ENCODE results near the gene GPR45.
"Not testable (repeated sequence)": the region's sequence is repeated elsewhere in the genome, so short reads cannot be mapped to it uniquely, and the experiment has no call there.

The GPR45 gene

DNA sequence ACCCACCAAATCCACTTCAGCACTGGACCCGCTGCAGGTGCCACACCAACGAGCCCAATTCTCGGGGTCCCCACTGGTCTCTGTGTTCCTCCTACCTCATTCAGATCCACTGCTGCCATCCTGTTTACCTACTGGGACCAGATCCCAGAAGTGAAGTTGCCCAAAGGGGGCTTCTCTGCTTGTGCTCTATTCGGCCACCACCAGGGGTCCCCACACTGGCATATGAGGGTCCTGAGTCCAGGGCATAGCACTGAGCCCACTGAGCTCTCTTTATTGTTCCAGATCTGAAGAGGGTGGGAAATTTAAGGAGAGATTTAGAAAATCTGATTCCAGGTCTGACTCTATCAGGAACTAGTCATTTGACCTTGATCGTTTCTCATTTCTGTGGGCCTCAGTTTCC is 2.4 kb downstream of the GPR45 start:
- no peak for DNase-seq
- no peak for TF ChIP-seq GATA1 (IDR thresholded peaks at IDR 0.05; ENCODE audit: low read depth, low read length)
- TF ChIP-seq POLR2A (IDR thresholded peaks at IDR 0.05; ENCODE audit: low read length) = no peak

DNA sequence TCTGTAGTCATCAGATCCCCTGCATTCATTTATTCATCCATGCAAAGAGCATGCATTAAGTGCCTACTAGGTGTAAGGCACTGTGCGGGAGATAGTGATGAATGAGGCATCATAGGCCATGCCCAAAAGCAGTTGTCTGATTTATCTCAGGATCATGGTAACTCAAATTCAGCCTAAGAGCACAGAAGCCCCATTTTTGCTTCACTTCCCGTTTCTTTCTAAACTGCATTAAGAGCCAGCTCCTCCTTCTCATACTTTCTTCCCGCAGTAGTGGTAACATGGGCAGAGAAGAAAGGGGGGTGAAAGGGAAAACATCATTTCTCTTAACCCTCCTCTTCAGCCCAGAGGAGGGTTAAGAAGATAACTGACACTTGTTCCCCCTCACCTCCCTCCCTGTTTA is 2.9 kb downstream of the GPR45 start:
- no peak for TF ChIP-seq POLR2A (IDR thresholded peaks at IDR 0.05; ENCODE audit: low read length)
- TF ChIP-seq GATA1 (IDR thresholded peaks at IDR 0.05; ENCODE audit: low read depth, low read length) = no peak
- no peak for DNase-seq

DNA sequence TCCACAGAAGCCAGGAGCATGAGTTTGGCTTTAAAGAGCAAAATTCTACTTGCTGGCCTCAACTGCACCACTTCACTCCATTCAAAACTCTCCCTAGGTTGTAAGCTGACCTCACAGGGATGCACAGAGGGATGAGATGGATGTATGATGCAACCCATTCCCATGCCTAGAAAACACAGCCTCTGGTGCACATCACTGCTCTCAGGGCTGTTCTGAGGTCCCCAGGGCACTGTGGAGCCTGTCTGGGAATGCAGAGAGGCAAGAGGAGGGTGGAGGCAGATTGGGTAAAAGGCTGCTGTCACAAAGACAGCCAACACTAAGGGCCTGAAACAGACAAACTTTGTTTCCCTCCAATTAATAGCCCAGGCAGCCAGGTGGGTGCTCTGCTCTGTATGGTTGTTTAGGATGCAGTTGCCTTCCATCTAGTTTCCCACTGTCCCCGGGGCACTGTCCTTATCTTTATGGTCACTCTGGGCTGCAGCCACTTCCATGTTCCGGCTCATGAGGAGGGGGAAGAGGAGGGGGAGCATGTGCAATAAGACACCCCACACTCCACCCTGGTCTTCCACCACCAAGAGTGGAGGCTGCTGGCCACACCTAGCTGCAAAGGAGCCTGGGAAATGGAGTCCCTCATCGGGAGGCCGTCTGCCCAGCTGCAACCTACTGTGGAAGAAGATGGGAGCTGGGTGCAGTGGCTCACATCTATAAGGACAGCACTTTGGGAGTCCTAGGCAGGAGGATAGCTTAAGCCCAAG is 7.0 kb downstream of the GPR45 start:
- DNase-seq = no peak
- no peak for TF ChIP-seq GATA1 (IDR thresholded peaks at IDR 0.05; ENCODE audit: low read depth, low read length)
- TF ChIP-seq POLR2A (IDR thresholded peaks at IDR 0.05; ENCODE audit: low read length) = no peak

DNA sequence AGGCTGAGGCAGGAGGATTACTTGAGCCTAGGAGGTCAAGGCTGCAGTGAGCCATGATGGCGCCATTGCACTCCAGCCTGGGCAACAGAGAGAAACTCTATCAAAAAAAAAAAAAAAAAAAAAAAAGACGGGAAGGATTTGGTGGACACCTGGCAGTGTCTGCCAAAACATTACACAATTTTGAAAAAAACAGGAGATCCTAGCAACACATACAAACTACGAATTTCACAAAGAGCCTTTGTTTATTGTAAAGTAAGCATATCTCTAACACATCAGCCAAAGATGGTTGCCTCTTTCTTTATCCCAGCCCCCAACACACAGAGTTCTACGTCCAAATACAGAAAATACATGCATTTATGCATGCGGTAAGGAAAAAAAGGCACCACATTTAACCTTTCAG is 7.6 kb downstream of the GPR45 start:
- DNase-seq = no peak
- TF ChIP-seq POLR2A (IDR thresholded peaks at IDR 0.05; ENCODE audit: low read length) (no peak), GATA1 (IDR thresholded peaks at IDR 0.05; ENCODE audit: low read depth, low read length) (no peak)

DNA sequence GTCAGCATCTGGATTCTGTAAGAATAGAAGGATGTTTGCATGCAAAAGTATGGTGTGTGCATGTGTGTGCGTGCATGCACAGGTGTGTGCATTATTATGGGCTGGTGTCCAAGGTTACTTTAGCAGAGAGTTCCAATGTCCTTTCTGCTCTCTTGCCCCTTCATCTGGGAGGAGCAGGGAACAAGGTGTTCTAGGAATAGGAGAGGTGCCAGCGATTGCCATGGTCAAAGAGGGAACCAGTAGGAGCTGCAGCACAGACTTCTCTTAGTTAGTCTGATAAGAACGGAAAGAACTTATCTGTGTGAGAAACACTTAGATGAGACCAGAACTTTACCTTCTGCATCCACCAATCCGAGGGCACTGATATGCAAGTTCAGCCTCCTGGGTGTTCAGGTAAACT is 8.3 kb downstream of the GPR45 start:
- DNase-seq = no peak
- TF ChIP-seq GATA1 (IDR thresholded peaks at IDR 0.05; ENCODE audit: low read depth, low read length) (no peak), POLR2A (IDR thresholded peaks at IDR 0.05; ENCODE audit: low read length) (no peak)

DNA sequence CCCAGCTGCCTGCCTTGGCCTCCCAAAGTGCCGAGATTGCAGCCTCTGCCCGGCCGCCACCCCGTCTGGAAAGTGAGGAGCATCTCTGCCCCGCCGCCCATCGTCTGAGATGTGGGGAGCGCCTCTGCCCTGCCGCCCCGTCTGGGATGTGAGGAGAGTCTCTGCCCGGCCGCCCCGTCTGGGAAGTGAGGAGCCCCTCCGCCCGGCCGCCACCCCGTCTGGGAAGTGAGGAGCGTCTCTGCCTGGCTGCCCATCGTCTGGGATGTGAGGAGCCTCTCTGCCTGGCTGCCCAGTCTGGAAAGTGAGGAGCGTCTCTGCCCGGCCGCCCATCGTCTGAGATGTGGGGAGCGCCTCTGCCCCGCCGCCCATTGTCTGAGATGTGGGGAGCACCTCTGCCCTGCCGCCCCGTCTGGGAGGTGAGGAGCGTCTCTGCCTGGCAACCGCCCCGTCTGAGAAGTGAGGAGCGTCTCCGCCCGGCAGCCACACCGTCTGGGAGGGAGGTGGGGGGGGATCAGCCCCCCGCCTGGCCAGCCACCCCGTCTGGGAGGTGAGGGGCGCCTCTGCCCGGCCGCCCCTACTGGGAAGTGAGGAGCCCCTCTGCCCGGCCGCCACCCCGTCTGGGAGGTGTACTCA is 9.6 kb downstream of the GPR45 start:
- not testable (repeated sequence) for DNase-seq

DNA sequence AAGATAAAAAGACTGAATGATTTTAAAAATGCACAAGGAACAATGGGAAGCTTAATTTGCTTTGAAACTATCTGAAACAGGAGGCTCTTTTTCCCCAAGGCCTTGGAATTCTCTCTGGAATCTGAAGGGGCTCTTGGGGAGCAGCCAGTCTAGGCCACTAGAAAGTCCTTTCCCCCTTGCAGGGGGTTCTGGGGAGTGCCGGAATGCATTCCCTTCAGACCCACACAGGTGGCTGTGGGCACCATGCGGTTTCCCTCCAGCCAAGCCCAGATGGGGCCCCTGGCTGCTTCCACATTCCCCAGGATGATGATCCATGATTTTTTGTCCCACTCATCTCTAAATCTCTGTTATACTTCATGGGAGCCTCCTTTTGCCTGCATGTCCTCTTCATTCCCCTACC is 10.7 kb downstream of the GPR45 start:
- DNase-seq = no peak
- TF ChIP-seq GATA1 (IDR thresholded peaks at IDR 0.05; ENCODE audit: low read depth, low read length) (no peak), POLR2A (IDR thresholded peaks at IDR 0.05; ENCODE audit: low read length) (no peak)

DNA sequence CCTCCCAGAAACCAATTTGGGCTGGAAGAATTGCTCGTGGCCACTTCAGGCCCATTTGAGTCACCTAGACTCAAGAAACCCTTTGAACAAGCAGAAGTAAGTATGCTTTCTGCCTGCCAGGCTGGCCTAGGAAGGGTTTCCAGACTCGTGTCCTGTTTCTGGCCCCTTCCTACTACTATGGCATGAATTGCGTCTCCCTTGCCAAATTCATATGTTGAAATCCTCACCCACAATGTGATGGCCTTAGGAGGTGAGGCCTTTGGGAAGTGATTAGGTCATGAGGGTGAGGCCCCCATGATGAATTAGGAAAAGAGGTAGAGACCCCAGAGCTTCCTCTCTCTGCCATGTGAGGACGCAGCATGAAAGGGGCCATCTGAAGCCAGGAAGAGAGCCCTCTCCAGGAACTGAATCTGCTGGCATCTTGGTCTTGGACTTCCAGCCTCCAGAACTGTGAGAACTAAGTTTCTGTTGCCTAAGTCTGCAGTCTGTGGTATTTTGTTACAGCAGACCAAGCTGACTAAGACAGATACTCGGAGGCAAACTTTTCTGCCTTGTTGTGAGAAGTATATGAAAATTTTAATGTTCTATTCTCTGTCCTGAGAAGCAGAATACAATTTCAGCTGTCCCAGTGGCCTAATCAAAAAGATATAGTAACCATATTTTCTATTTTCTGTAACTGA is 13.1 kb downstream of the GPR45 start:
- TF ChIP-seq GATA1 (IDR thresholded peaks at IDR 0.05; ENCODE audit: low read depth, low read length) (no peak), POLR2A (IDR thresholded peaks at IDR 0.05; ENCODE audit: low read length) (no peak)
- DNase-seq = no peak

DNA sequence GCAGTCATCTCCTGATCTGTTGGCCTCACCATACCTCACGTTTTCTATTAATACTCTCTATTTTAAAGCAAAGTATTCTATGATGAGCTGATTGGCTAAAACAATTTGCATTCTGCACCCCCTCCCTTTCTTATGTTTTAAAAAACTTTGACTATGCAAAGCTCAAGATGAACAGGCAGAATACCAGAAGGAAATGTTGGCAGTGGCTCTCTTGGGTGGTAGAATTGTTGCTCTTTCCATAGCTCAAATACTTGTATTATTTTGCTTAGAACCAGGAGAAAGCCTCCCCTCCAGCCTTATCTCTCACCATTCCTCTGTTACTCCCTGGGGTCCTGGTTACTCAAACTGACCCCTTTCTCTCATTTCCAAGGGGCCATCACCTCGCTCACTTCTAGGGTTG is 14.4 kb downstream of the GPR45 start:
- TF ChIP-seq GATA1 (IDR thresholded peaks at IDR 0.05; ENCODE audit: low read depth, low read length) = no peak
- TF ChIP-seq POLR2A (IDR thresholded peaks at IDR 0.05; ENCODE audit: low read length) = no peak
- no peak for DNase-seq

DNA sequence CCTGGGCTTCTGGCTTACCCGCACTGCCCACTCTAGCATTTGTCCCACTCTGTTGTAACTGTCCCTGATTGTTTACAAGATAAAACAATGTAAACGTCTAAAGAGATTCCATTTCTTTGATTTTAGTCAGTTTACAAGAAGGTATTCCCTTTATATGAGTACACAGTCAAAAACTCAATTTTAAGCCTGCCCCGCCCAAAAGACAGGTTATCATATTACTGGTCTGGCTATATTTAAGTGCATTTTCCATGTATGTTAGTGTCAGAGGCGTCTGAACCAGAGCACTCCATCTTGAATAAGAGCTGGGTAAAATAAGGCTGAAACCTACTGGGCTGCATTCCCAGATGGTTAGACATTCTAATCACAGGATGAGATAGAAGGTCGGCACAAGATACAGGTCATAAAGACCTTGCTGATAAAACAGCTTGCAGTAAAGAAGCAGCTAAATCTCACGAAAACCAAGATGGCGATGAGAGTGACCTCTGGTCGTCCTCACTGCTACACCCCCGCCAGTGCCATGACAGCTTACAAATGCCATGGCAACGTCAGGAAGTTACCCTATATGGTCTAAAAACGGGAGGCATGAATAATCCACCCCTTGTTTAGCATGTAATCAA is 15.0 kb downstream of the GPR45 start:
- no peak for TF ChIP-seq GATA1 (IDR thresholded peaks at IDR 0.05; ENCODE audit: low read depth, low read length)
- no peak for TF ChIP-seq POLR2A (IDR thresholded peaks at IDR 0.05; ENCODE audit: low read length)

DNA sequence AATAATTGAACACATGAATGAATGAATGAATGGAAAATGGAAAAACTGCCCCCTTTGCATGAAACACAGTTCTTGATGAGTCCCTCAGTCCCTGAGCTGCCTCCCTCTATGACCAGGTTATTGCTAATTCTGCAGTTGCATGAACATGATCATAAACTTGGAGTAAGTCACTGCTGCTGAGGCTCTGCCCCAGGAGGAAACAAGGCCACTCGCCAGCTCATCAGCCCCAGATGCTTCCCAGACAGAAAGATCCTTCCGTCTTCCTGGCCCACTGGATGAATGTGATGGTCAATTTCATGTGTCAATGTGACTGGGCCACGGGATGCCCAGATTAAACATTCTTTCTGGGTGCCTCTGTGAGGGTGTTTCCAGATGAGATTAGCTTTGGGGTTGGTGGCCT is 16.4 kb downstream of the GPR45 start:
- no peak for DNase-seq
- TF ChIP-seq POLR2A (IDR thresholded peaks at IDR 0.05; ENCODE audit: low read length) (no peak), GATA1 (IDR thresholded peaks at IDR 0.05; ENCODE audit: low read depth, low read length) (no peak)

More for the DNA sequence above, 15.0 kb downstream of the GPR45 start:
- DNase-seq = no peak

DNA sequence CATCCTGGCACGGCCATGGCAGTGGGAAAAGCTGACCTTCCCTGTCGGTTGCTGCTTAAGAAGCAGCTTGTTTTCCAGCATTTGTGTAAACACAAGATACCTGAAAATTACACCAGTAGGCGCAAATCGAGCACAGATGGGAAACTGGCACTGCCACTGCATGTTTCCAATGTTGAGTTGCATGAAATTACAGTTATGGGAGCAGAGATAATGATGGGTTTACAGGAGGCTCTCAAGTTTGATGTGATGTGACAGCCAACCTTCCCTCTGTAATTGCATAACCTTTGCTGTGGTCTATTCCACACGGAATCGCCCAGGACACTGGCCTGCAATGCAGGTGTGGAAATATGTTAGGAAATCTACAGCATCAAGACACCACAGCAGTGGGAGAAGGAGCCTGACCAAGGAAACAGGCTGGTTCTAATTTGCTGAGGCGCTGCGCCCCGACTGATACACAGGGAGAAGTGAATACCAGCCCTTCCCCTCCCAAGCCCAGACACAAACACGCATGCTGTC is 17.4 kb downstream of the GPR45 start:
- TF ChIP-seq POLR2A (IDR thresholded peaks at IDR 0.05; ENCODE audit: low read length) = no peak
- TF ChIP-seq GATA1 (IDR thresholded peaks at IDR 0.05; ENCODE audit: low read depth, low read length) = no peak
- DNase-seq = no peak

DNA sequence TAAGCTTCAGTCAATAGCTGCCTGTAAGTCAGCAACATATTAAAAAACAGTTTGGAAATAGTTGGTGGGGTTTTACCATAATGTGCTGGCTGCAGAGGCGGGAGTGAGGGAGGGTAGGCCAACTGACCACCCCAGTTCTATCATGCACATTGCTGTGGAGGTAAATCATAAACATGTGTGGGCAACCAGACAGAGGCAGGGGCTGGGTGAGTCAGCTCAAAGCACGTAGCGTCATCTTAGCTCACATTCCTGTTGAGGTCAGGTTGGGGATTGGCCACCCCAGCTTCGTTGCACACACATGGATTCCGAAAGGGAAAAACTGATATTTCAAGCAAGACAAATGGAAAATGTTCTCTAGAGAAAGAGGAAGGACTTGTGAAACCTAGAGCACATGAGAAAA is 19.5 kb downstream of the GPR45 start:
- no peak for DNase-seq
- TF ChIP-seq GATA1 (IDR thresholded peaks at IDR 0.05; ENCODE audit: low read depth, low read length) = no peak
- TF ChIP-seq POLR2A (IDR thresholded peaks at IDR 0.05; ENCODE audit: low read length) = no peak

DNA sequence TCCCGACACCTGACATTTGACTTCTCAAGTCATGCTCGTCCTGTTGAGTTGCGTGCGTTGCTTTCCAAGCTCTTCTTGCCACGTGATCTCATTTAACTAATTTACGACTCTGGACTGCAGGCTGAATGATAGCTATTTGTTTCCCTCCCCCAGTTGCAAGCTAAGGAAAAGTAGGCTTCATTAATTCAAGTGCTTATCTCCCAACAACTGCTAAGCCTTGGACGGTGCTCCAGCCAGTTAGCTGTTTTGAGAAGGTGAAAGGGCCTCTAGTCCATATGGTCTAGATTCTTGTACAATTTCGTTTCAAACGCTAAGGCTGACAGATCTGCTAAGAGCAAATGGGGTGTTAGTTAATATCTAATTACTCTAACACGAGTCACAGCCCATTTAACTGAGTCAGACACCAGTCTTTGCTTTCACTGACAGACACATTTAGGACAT is 21.1 kb downstream of the GPR45 start:
- no peak for DNase-seq
- no peak for TF ChIP-seq POLR2A (IDR thresholded peaks at IDR 0.05; ENCODE audit: low read length)
- TF ChIP-seq GATA1 (IDR thresholded peaks at IDR 0.05; ENCODE audit: low read depth, low read length) = no peak

Data from erythroblast (primary cell).